Fibroblast of skin of right biceps (primary cell): Measurements from ENCODE around the gene WIZ.
A peak's percentile ranks its signal among the peaks of the same experiment; 100 is the strongest.

Experiments used
- DNase-seq: peaks from one replicate; pipeline ENCODE4 v3.0.0-alpha.2; 2013

Gene WIZ

GRCh38 chr19:15466851-15467733 lies 17.3 kb upstream of the WIZ start:
- DNase-seq, result no peak

DNA sequence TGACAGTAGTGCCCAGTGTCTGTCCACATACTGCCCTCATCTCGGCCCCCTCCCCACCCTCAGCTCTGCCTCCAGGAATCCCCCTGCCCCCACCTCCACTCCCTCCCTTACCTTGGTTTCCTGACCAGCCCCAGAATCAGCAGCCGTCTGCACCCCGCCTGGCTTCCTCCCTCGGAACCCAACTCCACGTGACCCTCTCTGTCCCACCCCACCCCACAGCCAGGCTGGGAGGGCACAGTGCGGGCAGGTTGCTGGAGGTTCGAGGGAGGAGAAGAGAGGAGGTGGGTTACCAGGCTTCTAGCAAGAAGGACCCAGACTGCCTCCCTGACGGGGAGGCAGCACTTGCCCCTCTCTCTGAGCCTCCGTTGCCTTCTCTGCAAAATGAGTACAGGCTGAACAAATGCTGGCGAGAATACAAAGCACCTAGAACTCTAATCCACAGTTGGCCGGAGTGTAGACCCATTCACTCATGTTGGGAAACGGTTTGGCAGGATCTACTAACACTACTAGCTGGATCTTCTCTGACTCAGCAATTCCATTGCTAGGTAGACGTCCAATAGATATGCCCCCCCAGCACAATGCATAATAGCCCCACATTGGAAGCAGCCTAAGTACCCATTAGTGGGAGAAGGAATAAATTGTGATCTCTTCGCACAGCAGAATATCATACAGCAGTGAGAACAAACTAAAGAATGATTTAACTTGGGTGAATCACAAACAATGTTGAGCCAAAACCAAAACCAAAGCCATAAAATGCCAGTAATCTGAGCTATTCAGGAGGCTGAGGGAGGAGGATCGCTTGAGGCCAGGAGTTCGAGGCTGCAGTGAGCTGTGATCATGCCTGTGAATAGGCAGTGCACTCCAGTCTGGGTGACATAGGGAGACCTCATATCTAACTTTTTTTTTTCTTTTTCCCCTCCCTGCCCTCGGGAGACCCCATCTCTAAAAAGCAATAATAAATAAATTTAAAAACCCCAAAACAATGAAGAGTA lies 14.9 kb upstream of the WIZ start, which contains the start of gene RASAL3:
RASAL3 (minus strand) TSS at position 151 of the 992 bp plus-strand sequence. CDS start 186 bp downstream, outside the sequence.
- no peak for DNase-seq

DNA sequence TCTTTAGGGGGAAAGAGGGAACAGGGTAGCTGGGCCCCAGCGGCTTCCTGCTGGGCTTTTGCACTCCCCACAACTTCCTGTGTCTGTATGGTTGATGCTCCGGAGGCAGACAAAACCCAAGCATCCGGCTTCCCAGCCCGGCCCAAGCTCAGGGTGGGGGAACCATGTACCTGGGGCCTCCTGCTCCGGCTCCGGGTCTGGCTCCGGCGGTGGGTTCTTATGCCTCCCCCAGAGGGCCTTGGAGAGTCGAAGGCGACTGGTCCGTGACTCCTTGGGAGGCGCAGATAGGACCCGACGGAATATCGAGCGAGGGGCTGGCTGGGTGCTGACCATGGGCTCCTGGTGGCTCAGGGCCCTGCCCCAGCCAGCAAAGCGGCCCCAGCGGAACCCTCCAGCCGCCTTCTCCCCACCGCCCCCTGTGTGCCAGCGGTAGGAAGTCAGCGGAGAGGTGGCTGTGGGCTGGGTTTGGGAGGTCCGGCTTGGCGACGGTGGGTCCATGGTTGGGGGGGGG lies 14.2 kb upstream of the WIZ start:
- no peak for DNase-seq

- no peak for DNase-seq
Measured at GRCh38 chr19:15461694-15462093, 11.9 kb upstream of the WIZ start.

GRCh38 chr19:15457701-15458484 lies 8.1 kb upstream of the WIZ start:
- no peak for DNase-seq

GRCh38 chr19:15456871-15457700 lies 7.3 kb upstream of the WIZ start:
- no peak for DNase-seq

DNA sequence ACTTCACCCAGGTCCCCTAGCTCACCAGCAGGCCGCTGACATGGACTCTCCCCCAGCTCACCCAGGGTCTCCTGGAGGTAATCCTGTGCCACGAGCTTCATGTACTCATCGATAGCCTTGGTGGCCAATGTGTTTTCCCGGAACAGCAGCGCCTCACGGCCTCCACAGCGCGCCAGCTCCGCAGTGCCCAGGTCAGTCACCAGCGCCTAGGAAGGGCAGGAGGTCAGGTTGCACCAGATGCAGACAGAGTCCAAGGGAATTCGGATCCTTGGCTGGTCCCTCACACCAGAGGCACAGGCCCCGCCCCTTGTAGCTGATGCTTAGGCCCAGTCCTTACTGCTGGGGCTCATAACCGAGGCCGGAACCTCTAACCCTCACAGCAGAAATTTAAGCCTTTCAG lies 6.7 kb upstream of the WIZ start:
- DNase-seq, result no peak

DNA sequence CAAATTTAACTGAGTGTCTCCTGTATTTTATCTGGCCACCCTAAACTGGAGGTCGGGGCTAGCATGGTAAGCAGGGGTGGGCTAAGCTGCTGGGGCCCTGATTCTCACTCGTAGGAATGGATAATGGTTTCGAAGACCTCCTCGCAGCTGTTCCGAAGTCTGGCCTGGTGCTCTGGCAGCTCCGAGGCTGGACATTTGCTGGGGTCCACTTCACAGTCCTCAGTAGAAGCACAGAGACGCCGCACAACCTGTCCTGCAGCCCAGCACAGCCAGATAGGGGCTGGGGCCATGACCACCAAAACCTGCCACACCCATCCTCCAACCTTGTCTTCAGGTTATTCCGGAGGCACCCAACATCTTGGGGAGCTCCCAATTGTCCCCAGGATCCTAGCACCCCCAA lies 6.2 kb upstream of the WIZ start:
- no peak for DNase-seq

DNA sequence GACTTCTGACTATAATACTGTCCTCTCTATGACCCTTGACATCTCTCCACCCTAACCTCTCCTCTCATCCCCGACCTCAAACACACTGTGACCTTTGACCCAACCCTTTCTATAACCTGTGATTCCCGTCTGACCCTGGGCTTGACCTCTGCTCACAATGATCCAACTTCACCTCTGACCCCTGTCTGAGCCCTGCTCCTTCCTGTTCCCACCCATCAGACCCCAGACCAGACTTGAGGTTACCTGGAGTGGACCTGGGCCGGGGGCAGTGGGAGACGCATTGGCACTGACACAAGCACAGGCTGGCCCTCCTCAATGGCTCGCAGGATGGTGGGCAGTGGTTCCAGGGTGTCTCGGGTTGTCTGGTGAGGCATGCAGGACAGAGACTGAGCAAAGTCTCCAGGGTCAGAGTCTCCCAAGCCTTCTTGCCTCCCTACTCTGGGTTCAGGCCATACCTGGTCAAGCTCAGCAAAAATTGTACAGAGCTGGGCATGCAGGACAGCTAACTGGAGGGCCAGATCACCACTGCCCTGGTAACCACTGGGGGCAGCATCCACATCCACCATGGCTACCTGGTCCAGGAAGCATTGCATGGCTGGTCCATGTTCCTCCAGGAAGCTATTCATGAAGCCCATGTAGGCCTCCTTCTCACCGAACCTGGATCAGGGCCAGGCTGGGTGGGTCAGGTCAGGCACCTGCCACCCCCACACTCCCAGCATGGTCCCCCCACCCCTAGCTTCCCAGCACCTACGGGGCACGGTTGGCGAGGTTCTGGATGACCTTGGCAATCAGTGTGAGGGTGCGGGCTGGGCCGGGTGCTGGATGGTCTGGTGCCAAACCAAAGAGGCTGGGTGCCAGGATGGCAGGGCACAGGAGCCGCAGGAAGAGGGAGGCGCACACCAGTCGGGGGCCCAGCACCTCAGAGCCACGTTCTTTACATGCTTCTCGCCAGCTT lies 4.4 kb upstream of the WIZ start:
- no peak for DNase-seq

DNA sequence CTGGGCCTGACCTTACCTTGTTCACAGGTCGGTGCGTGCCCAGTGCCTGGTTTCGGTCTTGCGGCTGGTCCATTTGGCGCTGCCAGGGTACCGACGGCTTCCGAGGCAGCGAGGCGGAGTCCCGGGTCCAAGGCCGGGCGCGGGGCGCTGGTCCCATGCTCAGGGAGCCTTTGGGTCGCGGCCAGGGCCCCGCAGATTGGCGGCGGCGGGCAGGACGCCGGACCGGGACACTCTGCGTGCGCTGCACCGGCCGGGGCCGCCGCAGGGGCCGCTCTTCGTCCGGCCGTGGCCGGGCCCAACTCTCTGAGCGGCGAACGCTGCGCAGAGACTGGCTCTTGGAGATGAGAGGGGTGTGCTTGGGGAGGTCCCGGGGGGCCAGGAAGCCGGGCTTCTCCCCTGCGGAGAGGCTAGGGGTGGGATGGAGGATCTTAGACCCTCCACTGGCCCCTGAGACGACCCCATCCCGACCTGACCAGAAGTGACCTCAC lies 3.4 kb upstream of the WIZ start:
- DNase-seq, result no peak

DNA sequence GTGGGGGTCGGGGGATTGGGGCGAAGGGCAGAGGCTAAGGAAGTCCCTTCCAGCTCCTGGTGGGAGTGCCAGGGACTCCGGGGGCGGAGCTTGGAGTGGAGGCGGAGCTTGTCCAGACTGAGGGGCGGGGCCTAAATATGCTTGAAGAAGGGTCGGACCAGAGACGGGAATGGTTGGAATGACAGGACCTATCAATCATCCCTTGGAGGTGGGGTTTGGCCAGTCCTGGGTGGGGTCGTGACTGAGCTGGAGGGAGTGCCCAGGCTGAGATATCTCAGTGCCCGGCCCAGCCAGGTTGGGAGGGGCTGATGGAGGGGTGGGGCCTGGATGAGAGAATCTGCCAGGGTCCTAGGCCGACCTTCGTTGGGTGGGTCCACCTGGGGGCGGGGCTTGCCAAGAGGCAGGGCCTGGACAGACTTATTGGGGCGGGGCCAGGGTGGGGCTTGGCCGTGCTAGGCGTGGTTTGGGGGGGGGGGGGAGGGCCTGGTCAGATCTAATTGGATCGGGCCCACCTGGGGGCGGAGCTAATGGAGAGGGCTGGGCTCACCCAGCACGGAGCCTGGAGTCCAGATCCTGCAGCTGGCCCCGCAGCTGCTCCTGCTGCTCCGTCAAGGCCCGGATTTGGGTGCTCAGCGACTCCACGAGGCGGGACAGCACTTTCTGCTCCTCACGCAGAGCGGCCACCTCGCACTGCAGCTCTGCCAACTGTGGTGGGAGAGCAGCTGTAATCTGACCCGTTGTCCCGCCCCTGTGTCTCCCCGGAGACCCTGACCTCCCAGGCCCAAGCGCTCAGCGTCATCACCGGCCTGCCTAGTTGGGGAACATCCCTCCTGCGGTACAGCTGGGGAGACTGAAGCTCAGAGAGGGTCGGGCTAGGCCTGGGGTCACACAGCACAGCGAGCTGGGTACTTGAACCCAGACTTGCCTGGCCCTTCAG lies 2.6 kb upstream of the WIZ start:
- peak; percentile 79 for DNase-seq

GRCh38 chr19:15450528-15450890 lies 753 bp upstream of the WIZ start:
- DNase-seq, result no peak

GRCh38 chr19:15448778-15449619 lies 757 bp downstream of the WIZ start:
- no peak for DNase-seq

- DNase-seq, result no peak
Measured at GRCh38 chr19:15448044-15448777, 1.5 kb downstream of the WIZ start.

DNA sequence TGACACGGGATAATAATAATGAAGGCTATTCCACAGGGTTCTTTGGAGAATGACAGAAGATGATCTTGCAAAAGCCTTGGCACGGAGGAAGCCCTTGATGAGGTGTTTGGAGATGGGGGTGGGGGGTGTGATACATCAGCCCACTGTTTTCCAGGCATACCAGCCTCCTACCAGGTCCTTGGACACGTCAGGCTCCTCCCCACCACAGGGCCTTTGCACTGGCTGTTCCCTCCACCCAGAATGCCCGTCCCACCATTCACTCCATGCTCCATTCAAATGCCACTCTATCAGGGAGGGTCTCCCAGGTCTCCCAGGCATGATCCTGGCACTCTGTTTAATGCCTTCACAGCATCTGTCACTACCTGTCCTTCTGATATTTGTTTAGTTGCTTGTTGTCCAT lies 2.7 kb downstream of the WIZ start:
- no peak for DNase-seq

DNA sequence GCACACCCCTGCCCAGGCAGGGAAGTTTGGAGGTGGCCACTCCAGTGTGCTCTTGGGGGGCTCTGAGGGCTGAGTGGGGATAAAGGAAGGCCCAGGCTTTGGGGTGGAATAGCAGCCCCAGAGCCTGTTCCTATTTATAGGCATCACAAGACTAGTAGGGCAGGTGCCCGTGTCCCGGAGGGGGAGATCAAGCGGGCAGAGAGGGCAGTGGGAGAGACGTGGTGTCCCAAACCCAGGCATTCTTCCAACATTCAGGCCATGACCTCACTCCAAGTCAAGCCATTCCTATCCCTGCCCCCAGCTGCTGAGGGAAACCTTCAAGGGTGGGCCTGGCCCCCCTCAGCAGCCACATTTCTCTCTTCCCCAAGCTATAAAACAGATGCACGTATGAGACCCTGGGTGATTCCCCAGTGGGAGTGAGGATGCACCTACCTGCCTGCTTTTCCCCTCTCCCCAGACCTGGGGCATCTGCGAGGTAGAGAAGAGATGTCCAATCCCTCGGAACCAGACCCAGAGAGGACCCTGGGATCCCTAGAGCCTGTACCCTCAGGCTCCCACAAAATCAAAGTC lies 3.9 kb downstream of the WIZ start:
- DNase-seq, result no peak

DNA sequence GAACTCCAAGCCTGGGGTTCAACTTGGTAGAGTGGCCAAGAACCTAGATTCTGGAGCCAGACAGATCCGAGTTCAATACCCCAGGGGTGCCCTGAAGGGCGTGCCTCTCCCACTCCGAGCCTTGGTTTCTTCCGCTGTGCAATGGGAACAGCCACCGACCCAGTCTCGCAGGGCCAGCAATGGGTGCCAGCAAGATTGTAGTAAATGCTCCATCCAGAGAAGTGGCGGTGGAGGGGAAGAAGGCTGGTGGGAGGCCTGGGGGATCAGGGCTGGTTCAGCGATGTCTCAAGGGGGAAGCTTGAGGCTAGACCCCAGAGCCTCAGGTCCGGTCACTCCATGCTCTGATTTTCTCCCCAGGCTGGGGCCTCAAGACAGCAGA lies 4.5 kb downstream of the WIZ start:
- no peak for DNase-seq
